OCI-LY7 (cell line): ENCODE results near the gene ACACB. TPM values are rescaled to one million over a fixed set of nuclear protein-coding genes. Genes with fewer than 3 reads are reported as not detected.

Source experiments
- BruUV-seq: library from RNA; stranded (reverse); fragments of 400-500 nt; replicated peaks from 2 replicates; lab custom pipeline; 2021; lab: Mats Ljungman, UMichigan
- CTCF ChIA-PET: fragments of 300-600 bp; sonication (Branson Sonifier 250); formaldehyde crosslinking; loops from one replicate; lab custom pipeline; 2022; ENCODE audit warnings: antibody characterized with exemption; ENCODE audit not compliant: unreplicated experiment; lab: Charles Lee
- POLR2A ChIA-PET: fragments of 300-600 bp; sonication (Branson Sonifier 250); formaldehyde crosslinking; loops from one replicate; lab custom pipeline; 2022; ENCODE audit warnings: antibody characterized with exemption; lab: Charles Lee
- DNase-seq: peaks from one replicate; pipeline ENCODE4 v3.0.0-alpha.2; 2015; ENCODE audit warnings: low spot score
- H2AFZ ChIP-seq: fragments of 200-600 bp; sonication (generic), shearing (Covaris generic); 2 replicates; pipeline ENCODE4 v1.6.1; 2014; ENCODE audit warnings: mild to moderate bottlenecking, antibody characterized with exemption, low read length, moderate library complexity
- H3K27ac ChIP-seq: fragments of 200-600 bp; sonication (generic); 2 replicates; pipeline ENCODE4 v1.5.1; 2014; ENCODE audit warnings: mixed run types, low read depth, mild to moderate bottlenecking, moderate library complexity, low read length, inconsistent platforms; ENCODE audit not compliant: poor library complexity, severe bottlenecking
- H3K36me3 ChIP-seq: fragments of 200-600 bp; sonication (generic); 2 replicates; pipeline ENCODE4 v1.6.1; 2014; ENCODE audit warnings: mild to moderate bottlenecking, antibody characterized with exemption, low read length, moderate library complexity, mixed read lengths; ENCODE audit not compliant: insufficient read depth
- H3K4me1 ChIP-seq: fragments of 200-600 bp; sonication (generic); 2 replicates; pipeline ENCODE4 v1.5.1; 2014; ENCODE audit warnings: mild to moderate bottlenecking, low read length; ENCODE audit not compliant: insufficient read depth, poor library complexity, severe bottlenecking
- H3K4me2 ChIP-seq: fragments of 200-600 bp; sonication (generic); 2 replicates; pipeline ENCODE4 v1.6.1; 2014; ENCODE audit warnings: mild to moderate bottlenecking, low read length
- H3K4me3 ChIP-seq: fragments of 200-600 bp; sonication (generic); 2 replicates; pipeline ENCODE4 v1.5.1; 2014; ENCODE audit warnings: mild to moderate bottlenecking, low read depth, low read length; ENCODE audit not compliant: poor library complexity, severe bottlenecking
- H3K79me2 ChIP-seq: fragments of 200-600 bp; sonication (generic); 2 replicates; pipeline ENCODE4 v1.6.1; 2016; ENCODE audit warnings: low read depth, mild to moderate bottlenecking, low read length, moderate library complexity, mixed read lengths; ENCODE audit not compliant: insufficient read depth
- H3K9me2 ChIP-seq: fragments of 200-600 bp; sonication (generic); 2 replicates; pipeline ENCODE4 v1.6.1; 2016; ENCODE audit warnings: mild to moderate bottlenecking, low read length, mixed read lengths; ENCODE audit not compliant: insufficient read depth
- H3K9me3 ChIP-seq: fragments of 200-600 bp; sonication (generic); 2 replicates; pipeline ENCODE4 v1.6.1; 2014; ENCODE audit warnings: mild to moderate bottlenecking, mixed run types, low read length, mixed read lengths
- H4K20me1 ChIP-seq: fragments of 200-600 bp; sonication (generic); 2 replicates; pipeline ENCODE4 v1.6.1; 2014; ENCODE audit warnings: mild to moderate bottlenecking, antibody characterized with exemption, low read length, moderate library complexity, mixed read lengths; ENCODE audit not compliant: insufficient read depth
- CTCF ChIP-seq: fragments of 200-600 bp; sonication (generic); conservative IDR thresholded peaks from 2 replicates; pipeline ENCODE4 v1.5.1; 2014; ENCODE audit warnings: mild to moderate bottlenecking, antibody characterized with exemption, low read length, moderate library complexity, mixed read lengths
- EZH2phosphoT487 ChIP-seq: fragments of 200-600 bp; sonication (generic); IDR thresholded peaks from 2 replicates; pipeline ENCODE4 v1.6.1; 2018; ENCODE audit warnings: low read depth, borderline replicate concordance, mild to moderate bottlenecking, mixed run types, antibody characterized with exemption, low read length, moderate library complexity, mixed read lengths
- intact Hi-C: fragments of 100-400 bp; cut with micrococcal nuclease; formaldehyde crosslinking; loops from one replicate; pipeline ENCODE4 v1.10.0; 2022; ENCODE audit not compliant: unreplicated experiment
- total RNA-seq, 2 experiments: library from RNA; depleted of rRNA in 1 of 2; stranded (reverse); fragments of >200 nt in 1 of 2; shearing (Covaris generic) in 1 of 2; gene quantifications; 2 replicates each; pipeline ENCODE4 v1.2.3, GENCODE V29; 2014 to 2022

ACACB gene
- total RNA-seq, 2 experiments from 2014 or later: 19.7 to 45.1 TPM

- no peaks in the 10 kb centered on the region for H4K20me1 ChIP-seq
- DNase-seq: no peak
- H3K79me2 ChIP-seq: no peaks in the 10 kb centered on the region
- H3K4me3 ChIP-seq: no peak overlapping the region
- no peak overlapping the region for H3K4me2 ChIP-seq
- peaks cover 9% of the 10 kb centered on the region; the same call in 1 of the 2 replicates for H3K36me3 ChIP-seq
- H3K4me1 ChIP-seq: no peaks in the 10 kb centered on the region
- no TSS peak for BruUV-seq
- no peaks in the 10 kb centered on the region for H3K9me3 ChIP-seq
- H3K27ac ChIP-seq: no peak overlapping the region
- CTCF ChIA-PET: interaction anchor here (0.6 kb wide), 1 partner anchor 380 kb away, joined by 3 read pairs; no protein-coding TSS in a partner anchor
- no peak for TF ChIP-seq EZH2phosphoT487
- intact Hi-C loops: no loop called here
- POLR2A ChIA-PET: no interaction called here
- no peaks in the 10 kb centered on the region for H3K9me2 ChIP-seq
- H2AFZ ChIP-seq: no peak overlapping the region
These were observed 106.1 kb downstream of the ACACB start for GRCh38 chr12:109222496-109222895.

- Histone ChIP-seq H4K20me1 (no peaks in the 10 kb centered on the region), H3K9me3 (no peaks in the 10 kb centered on the region), H3K36me3 (peaks cover 4% of the 10 kb centered on the region; the same call in 1 of the 2 replicates), H3K4me3 (no peak overlapping the region), H3K4me2 (no peak overlapping the region), H3K79me2 (no peaks in the 10 kb centered on the region), H3K27ac (no peak overlapping the region), H2AFZ (no peak overlapping the region), H3K9me2 (no peaks in the 10 kb centered on the region), H3K4me1 (no peaks in the 10 kb centered on the region)
- no TSS peak for BruUV-seq
- POLR2A ChIA-PET: interaction anchor here (0.6 kb wide), 1 partner anchor 37 kb away, joined by 3 read pairs; no protein-coding TSS in a partner anchor
- no peak for DNase-seq
- TF ChIP-seq CTCF (no peak), EZH2phosphoT487 (no peak)
- CTCF ChIA-PET: interaction anchor here (0.6 kb wide), 1 partner anchor 380 kb away, joined by 3 read pairs; no protein-coding TSS in a partner anchor
- intact Hi-C loops: no loop called here
These were observed 106.8 kb downstream of the ACACB start for GRCh38 chr12:109223211-109223610.

GRCh38 chr12:109223868-109224267 is 107.5 kb downstream of the ACACB start:
- BruUV-seq: no TSS peak
- intact Hi-C loops: no loop called here
- POLR2A ChIA-PET: interaction anchor here (0.6 kb wide), 1 partner anchor 37 kb away, joined by 3 read pairs; no protein-coding TSS in a partner anchor
- Histone ChIP-seq H3K4me3 (no peak overlapping the region), H3K9me2 (no peaks in the 10 kb centered on the region), H4K20me1 (no peaks in the 10 kb centered on the region), H3K79me2 (no peaks in the 10 kb centered on the region), H3K4me2 (no peak overlapping the region), H3K4me1 (no peaks in the 10 kb centered on the region), H3K9me3 (no peaks in the 10 kb centered on the region), H3K36me3 (peaks cover 4% of the 10 kb centered on the region; the same call in 1 of the 2 replicates), H3K27ac (no peak overlapping the region), H2AFZ (no peak overlapping the region)
- CTCF ChIA-PET: no interaction called here
- TF ChIP-seq EZH2phosphoT487: no peak
- TF ChIP-seq CTCF: no peak
- no peak for DNase-seq
